ENCODE data around the gene TTC7B.

The TTC7B gene

GRCh38 chr14:90605430-90605829, 210.8 kb downstream of the TTC7B start:
- H3K36me3 ChIP-seq (ENCODE audit: control insufficient read depth in 5 of 5, insufficient read depth in 5 of 5, low read length in 5 of 5): peaks cover 2 to 31% (median 15%) of the 10 kb centered on the region in 5 donors
- no peak overlapping the region for H3K9ac ChIP-seq (ENCODE audit: low read length in 5 of 5)
- H3K4me3 ChIP-seq (ENCODE audit: low read depth in 1 of 5, low read length in 5 of 5): no peak overlapping the region
- H3K27ac ChIP-seq (ENCODE audit: low read depth, low read length): no peak overlapping the region
- peaks cover 0 to 20% (median 7%) of the 10 kb centered on the region in 5 donors for H3K4me1 ChIP-seq (ENCODE audit: control insufficient read depth in 5 of 5, insufficient read depth in 5 of 5, low read length in 5 of 5)
- no peaks in the 10 kb centered on the region for H3K9me3 ChIP-seq (ENCODE audit: control insufficient read depth in 5 of 5, low read length in 5 of 5)
- no peaks in the 10 kb centered on the region for H3K27me3 ChIP-seq (ENCODE audit: control insufficient read depth in 5 of 5, insufficient read depth in 4 of 5, low read length in 5 of 5)

- no peak overlapping the region for H3K9ac ChIP-seq (ENCODE audit: low read length in 5 of 5)
- peaks cover 0 to 20% (median 11%) of the 10 kb centered on the region in 5 donors for H3K4me1 ChIP-seq (ENCODE audit: control insufficient read depth in 5 of 5, insufficient read depth in 5 of 5, low read length in 5 of 5)
- H3K27ac ChIP-seq (ENCODE audit: low read depth, low read length): no peak overlapping the region
- H3K4me3 ChIP-seq (ENCODE audit: low read depth in 1 of 5, low read length in 5 of 5): no peak overlapping the region
- peaks cover 2 to 21% (median 9%) of the 10 kb centered on the region in 5 donors for H3K36me3 ChIP-seq (ENCODE audit: control insufficient read depth in 5 of 5, insufficient read depth in 5 of 5, low read length in 5 of 5)
- H3K9me3 ChIP-seq (ENCODE audit: control insufficient read depth in 5 of 5, low read length in 5 of 5): no peaks in the 10 kb centered on the region
- no peaks in the 10 kb centered on the region for H3K27me3 ChIP-seq (ENCODE audit: control insufficient read depth in 5 of 5, insufficient read depth in 4 of 5, low read length in 5 of 5)
Observed at GRCh38 chr14:90604356-90604755, 211.9 kb downstream of the TTC7B start.

DNA sequence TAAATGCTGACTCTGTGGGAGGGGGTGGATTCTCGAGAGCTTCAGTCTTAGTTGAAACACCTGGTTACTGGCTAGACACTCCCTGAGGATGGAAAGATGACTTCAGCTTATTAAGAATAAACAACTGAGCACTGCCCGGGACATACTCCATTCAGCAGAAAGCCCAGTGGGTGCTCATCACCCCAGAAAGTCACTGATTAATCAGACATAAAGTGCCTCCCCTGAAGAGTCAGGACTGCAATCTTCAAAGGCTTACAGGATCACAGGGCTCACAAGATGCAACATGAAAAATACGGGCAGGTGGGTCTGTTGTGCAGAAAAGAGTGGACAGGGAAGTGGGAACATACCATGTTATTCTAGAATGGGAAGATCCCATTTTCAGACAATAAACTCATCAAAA, 212.4 kb downstream of the TTC7B start:
- H3K9ac ChIP-seq (ENCODE audit: low read length in 5 of 5): no peak overlapping the region
- H3K27me3 ChIP-seq (ENCODE audit: control insufficient read depth in 5 of 5, insufficient read depth in 4 of 5, low read length in 5 of 5): no peaks in the 10 kb centered on the region
- peaks cover 0 to 19% (median 14%) of the 10 kb centered on the region in 5 donors for H3K4me1 ChIP-seq (ENCODE audit: control insufficient read depth in 5 of 5, insufficient read depth in 5 of 5, low read length in 5 of 5)
- H3K9me3 ChIP-seq (ENCODE audit: control insufficient read depth in 5 of 5, low read length in 5 of 5): no peaks in the 10 kb centered on the region
- no peak overlapping the region for H3K4me3 ChIP-seq (ENCODE audit: low read depth in 1 of 5, low read length in 5 of 5)
- H3K27ac ChIP-seq (ENCODE audit: low read depth, low read length): no peak overlapping the region
- peaks cover 2 to 16% (median 4%) of the 10 kb centered on the region in 5 donors for H3K36me3 ChIP-seq (ENCODE audit: control insufficient read depth in 5 of 5, insufficient read depth in 5 of 5, low read length in 5 of 5)

GRCh38 chr14:90603336-90603735, 212.9 kb downstream of the TTC7B start:
- no peak overlapping the region for H3K4me3 ChIP-seq (ENCODE audit: low read depth in 1 of 5, low read length in 5 of 5)
- peaks cover 0 to 11% (median 3%) of the 10 kb centered on the region in 5 donors for H3K36me3 ChIP-seq (ENCODE audit: control insufficient read depth in 5 of 5, insufficient read depth in 5 of 5, low read length in 5 of 5)
- H3K4me1 ChIP-seq (ENCODE audit: control insufficient read depth in 5 of 5, insufficient read depth in 5 of 5, low read length in 5 of 5): peaks cover 0 to 19% (median 11%) of the 10 kb centered on the region in 5 donors
- H3K27ac ChIP-seq (ENCODE audit: low read depth, low read length): no peak overlapping the region
- H3K9ac ChIP-seq (ENCODE audit: low read length in 5 of 5): no peak overlapping the region
- no peaks in the 10 kb centered on the region for H3K27me3 ChIP-seq (ENCODE audit: control insufficient read depth in 5 of 5, insufficient read depth in 4 of 5, low read length in 5 of 5)
- no peaks in the 10 kb centered on the region for H3K9me3 ChIP-seq (ENCODE audit: control insufficient read depth in 5 of 5, low read length in 5 of 5)

GRCh38 chr14:90602088-90602687, 214.0 kb downstream of the TTC7B start:
- no peak overlapping the region for H3K27ac ChIP-seq (ENCODE audit: low read depth, low read length)
- no peak overlapping the region for H3K9ac ChIP-seq (ENCODE audit: low read length in 5 of 5)
- no peaks in the 10 kb centered on the region for H3K9me3 ChIP-seq (ENCODE audit: control insufficient read depth in 5 of 5, low read length in 5 of 5)
- peaks cover 0 to 19% (median 5%) of the 10 kb centered on the region in 5 donors for H3K4me1 ChIP-seq (ENCODE audit: control insufficient read depth in 5 of 5, insufficient read depth in 5 of 5, low read length in 5 of 5)
- no peak overlapping the region for H3K4me3 ChIP-seq (ENCODE audit: low read depth in 1 of 5, low read length in 5 of 5)
- peaks cover 0 to 3% (median 2%) of the 10 kb centered on the region in 5 donors for H3K36me3 ChIP-seq (ENCODE audit: control insufficient read depth in 5 of 5, insufficient read depth in 5 of 5, low read length in 5 of 5)
- H3K27me3 ChIP-seq (ENCODE audit: control insufficient read depth in 5 of 5, insufficient read depth in 4 of 5, low read length in 5 of 5): no peaks in the 10 kb centered on the region

- Histone ChIP-seq H3K27me3 (ENCODE audit: control insufficient read depth in 5 of 5, insufficient read depth in 4 of 5, low read length in 5 of 5) (no peaks in the 10 kb centered on the region), H3K9ac (ENCODE audit: low read length in 5 of 5) (no peak overlapping the region), H3K4me1 (ENCODE audit: control insufficient read depth in 5 of 5, insufficient read depth in 5 of 5, low read length in 5 of 5) (peaks cover 0 to 19% (median 5%) of the 10 kb centered on the region in 5 donors), H3K9me3 (ENCODE audit: control insufficient read depth in 5 of 5, low read length in 5 of 5) (no peaks in the 10 kb centered on the region), H3K36me3 (ENCODE audit: control insufficient read depth in 5 of 5, insufficient read depth in 5 of 5, low read length in 5 of 5) (peaks cover 0 to 3% (median 2%) of the 10 kb centered on the region in 5 donors), H3K27ac (ENCODE audit: low read depth, low read length) (no peak overlapping the region), H3K4me3 (ENCODE audit: low read depth in 1 of 5, low read length in 5 of 5) (no peak overlapping the region)
Observed at GRCh38 chr14:90601563-90601962, 214.7 kb downstream of the TTC7B start.

DNA sequence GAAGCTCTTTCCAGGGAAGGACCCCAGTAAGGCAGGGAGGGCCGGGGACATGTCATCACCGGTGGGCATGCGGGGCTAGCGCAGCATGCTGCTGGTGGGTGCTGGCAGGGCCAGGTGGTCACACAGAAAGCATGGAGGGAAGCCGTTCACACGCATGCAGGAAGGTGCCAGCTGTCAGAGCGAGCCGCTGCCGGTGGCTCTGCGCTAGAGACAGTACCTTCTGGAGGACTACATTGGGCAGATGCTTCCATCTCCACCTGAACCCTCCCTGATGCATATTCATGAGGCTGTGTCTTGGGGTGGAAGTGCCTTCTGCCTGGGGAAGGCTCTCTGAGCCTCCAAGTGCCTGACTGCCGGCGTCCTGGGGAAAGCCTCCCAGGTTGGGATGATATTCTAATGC, 215.6 kb downstream of the TTC7B start:
- no peaks in the 10 kb centered on the region for H3K9me3 ChIP-seq (ENCODE audit: control insufficient read depth in 5 of 5, low read length in 5 of 5)
- no peak overlapping the region for H3K27ac ChIP-seq (ENCODE audit: low read depth, low read length)
- H3K36me3 ChIP-seq (ENCODE audit: control insufficient read depth in 5 of 5, insufficient read depth in 5 of 5, low read length in 5 of 5): peaks cover 0 to 3% (median 2%) of the 10 kb centered on the region in 5 donors
- no peak overlapping the region for H3K9ac ChIP-seq (ENCODE audit: low read length in 5 of 5)
- H3K4me1 ChIP-seq (ENCODE audit: control insufficient read depth in 5 of 5, insufficient read depth in 5 of 5, low read length in 5 of 5): peaks cover 0 to 19% (median 5%) of the 10 kb centered on the region in 5 donors
- no peak overlapping the region for H3K4me3 ChIP-seq (ENCODE audit: low read depth in 1 of 5, low read length in 5 of 5)
- no peaks in the 10 kb centered on the region for H3K27me3 ChIP-seq (ENCODE audit: control insufficient read depth in 5 of 5, insufficient read depth in 4 of 5, low read length in 5 of 5)

DNA sequence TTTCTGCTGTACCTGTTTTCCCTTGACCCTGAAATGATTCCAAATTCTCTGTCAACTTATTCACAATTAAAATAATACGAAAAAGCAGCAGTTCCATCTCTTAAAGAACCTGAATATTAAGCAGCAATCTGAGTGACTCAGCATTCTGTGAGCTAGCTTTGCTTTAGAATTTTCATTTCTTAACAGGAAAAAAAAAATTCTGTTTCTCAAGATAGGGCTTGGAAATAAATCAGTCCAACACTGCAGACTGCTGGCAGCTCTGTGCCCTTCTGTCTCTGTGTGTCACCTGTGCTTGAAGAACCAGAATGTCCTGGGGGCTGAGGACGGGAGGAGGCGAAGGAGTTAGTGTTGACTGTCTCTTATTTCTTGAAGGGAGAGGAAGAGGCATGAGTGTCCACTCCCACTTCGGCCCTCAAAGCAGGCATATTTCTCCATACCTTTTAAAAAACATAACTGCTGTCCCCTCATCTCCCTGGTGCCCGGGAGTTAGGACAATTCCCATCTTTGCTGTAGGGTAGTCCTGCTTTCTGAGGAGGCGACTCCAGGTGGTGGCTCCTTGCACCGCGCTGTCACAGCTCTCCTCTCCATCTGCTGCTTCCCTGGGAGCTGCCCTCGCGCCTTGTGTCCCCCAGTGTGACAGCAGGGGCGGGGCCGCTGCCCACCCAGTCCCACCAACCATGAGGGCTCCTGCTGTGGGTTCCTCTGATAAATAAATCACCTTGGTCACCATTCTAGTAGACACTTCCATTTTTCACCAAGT, 216.3 kb downstream of the TTC7B start:
- Histone ChIP-seq H3K36me3 (ENCODE audit: control insufficient read depth in 5 of 5, insufficient read depth in 5 of 5, low read length in 5 of 5) (peaks cover 0 to 3% (median 0%) of the 10 kb centered on the region in 5 donors), H3K27ac (ENCODE audit: low read depth, low read length) (no peak overlapping the region), H3K9me3 (ENCODE audit: control insufficient read depth in 5 of 5, low read length in 5 of 5) (no peaks in the 10 kb centered on the region), H3K4me1 (ENCODE audit: control insufficient read depth in 5 of 5, insufficient read depth in 5 of 5, low read length in 5 of 5) (peaks cover 0 to 19% (median 5%) of the 10 kb centered on the region in 5 donors), H3K4me3 (ENCODE audit: low read depth in 1 of 5, low read length in 5 of 5) (no peak overlapping the region), H3K27me3 (ENCODE audit: control insufficient read depth in 5 of 5, insufficient read depth in 4 of 5, low read length in 5 of 5) (no peaks in the 10 kb centered on the region), H3K9ac (ENCODE audit: low read length in 5 of 5) (peak overlapping the region in 1 of 5 donors; percentile 48)

GRCh38 chr14:90599339-90599738, 216.9 kb downstream of the TTC7B start:
- Histone ChIP-seq H3K9ac (ENCODE audit: low read length in 5 of 5) (no peak overlapping the region), H3K27me3 (ENCODE audit: control insufficient read depth in 5 of 5, insufficient read depth in 4 of 5, low read length in 5 of 5) (no peaks in the 10 kb centered on the region), H3K4me1 (ENCODE audit: control insufficient read depth in 5 of 5, insufficient read depth in 5 of 5, low read length in 5 of 5) (peaks cover 0 to 19% (median 5%) of the 10 kb centered on the region in 5 donors), H3K36me3 (ENCODE audit: control insufficient read depth in 5 of 5, insufficient read depth in 5 of 5, low read length in 5 of 5) (peaks cover 0 to 3% (median 0%) of the 10 kb centered on the region in 5 donors), H3K9me3 (ENCODE audit: control insufficient read depth in 5 of 5, low read length in 5 of 5) (no peaks in the 10 kb centered on the region), H3K27ac (ENCODE audit: low read depth, low read length) (no peak overlapping the region), H3K4me3 (ENCODE audit: low read depth in 1 of 5, low read length in 5 of 5) (no peak overlapping the region)

GRCh38 chr14:90597961-90598360, 218.3 kb downstream of the TTC7B start:
- H3K9ac ChIP-seq (ENCODE audit: low read length in 5 of 5): no peak overlapping the region
- no peaks in the 10 kb centered on the region for H3K27me3 ChIP-seq (ENCODE audit: control insufficient read depth in 5 of 5, insufficient read depth in 4 of 5, low read length in 5 of 5)
- H3K4me1 ChIP-seq (ENCODE audit: control insufficient read depth in 5 of 5, insufficient read depth in 5 of 5, low read length in 5 of 5): peaks cover 0 to 19% (median 5%) of the 10 kb centered on the region in 5 donors
- H3K36me3 ChIP-seq (ENCODE audit: control insufficient read depth in 5 of 5, insufficient read depth in 5 of 5, low read length in 5 of 5): peaks cover 0 to 7% (median 6%) of the 10 kb centered on the region in 5 donors
- no peak overlapping the region for H3K27ac ChIP-seq (ENCODE audit: low read depth, low read length)
- no peak overlapping the region for H3K4me3 ChIP-seq (ENCODE audit: low read depth in 1 of 5, low read length in 5 of 5)
- H3K9me3 ChIP-seq (ENCODE audit: control insufficient read depth in 5 of 5, low read length in 5 of 5): no peaks in the 10 kb centered on the region
